Activated CD4-positive, alpha-beta T cell treated with anti-CD3 and anti-CD28 coated beads, Interleukin-2, amount 50 U/mL, for 1 hour (primary cell): Measurements from ENCODE around the gene FCHO2.

Experiments used
- DNase-seq: peaks from one replicate; pipeline ENCODE4 v3.0.0-alpha.2; 2020

The FCHO2 gene

DNA sequence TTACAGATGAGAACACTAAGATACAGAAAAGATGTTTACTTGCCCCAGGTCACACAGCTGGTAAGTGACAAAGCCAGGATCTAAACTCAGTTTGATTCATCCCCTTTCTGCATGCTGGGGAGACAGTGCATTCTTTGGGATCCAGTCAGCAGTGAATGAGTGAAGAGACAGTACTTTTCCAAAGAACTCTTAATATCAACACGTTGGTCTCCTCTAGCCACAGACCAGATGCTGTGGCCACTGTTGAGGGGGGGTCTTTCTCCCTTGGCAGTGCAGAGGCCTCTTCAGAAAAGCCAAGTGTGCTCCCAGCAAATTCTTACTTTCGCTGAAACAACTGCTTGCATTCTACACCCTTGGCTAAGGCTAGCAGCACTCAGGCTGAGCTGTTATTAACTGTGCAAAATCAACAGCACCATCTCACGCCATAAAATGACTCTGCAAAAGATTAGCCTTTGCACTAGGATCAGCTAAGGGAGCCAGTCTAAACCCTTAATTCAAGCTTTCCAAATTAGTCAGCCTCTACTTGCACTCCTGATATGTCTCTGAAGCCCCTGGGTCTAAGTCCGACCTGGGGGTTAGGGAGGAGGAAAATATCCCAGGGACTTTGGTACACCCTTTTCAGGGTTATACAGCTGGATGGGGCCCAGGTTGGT is 159.7 kb downstream of the FCHO2 start:
- no peak for DNase-seq

DNA sequence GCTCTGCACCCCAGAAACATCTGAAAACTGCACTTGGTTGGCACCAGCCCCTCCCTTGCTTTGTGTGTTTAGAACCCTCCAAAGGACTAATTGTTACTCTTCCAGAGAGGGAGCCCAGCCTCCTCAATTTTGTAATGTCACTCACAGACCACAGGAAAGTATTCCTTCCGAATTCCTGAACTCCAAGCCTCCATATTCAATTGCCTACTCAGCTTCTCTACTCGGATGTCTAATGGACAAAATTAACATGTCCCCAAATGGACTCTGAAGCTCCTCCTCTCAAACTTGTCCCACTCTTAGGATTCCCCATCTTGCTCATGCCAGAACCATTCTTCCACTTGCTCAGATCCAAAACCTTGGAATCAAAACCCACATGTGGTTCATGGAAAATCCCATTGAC is 160.7 kb downstream of the FCHO2 start:
- DNase-seq: no peak

DNA sequence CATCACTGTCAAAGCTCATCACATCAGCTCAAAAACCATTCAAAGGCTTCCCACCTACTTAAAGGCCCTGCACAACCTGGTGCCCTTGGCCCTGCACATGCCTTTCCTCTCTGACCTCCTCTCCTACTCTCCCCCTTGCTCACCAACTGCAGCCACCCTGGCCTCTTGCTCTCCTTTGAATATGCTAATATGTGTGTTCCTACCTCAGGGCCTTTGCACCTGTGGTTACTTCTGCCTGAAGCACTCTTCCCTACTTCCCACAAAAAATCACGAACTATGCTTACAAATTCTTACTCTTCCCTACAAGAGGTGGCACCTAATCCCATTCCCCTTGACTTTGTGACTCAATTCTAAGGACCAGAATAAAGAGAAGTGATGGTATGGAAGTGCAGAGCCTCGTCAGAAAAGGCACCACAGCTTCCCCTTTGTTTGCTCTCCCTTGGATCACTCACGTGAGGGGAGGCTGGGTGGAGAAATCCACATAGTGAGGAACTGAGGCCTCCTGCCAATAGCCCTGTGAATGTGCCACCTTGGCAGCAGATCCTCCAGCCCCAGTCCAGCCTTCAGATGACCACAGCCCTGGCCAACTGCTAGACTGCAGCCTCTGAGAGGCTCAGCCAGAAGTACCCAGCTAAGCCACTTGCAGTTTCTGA is 161.4 kb downstream of the FCHO2 start:
- no peak for DNase-seq

GRCh38 chr5:73118391-73118973 is 162.6 kb downstream of the FCHO2 start:
- DNase-seq: no peak

DNA sequence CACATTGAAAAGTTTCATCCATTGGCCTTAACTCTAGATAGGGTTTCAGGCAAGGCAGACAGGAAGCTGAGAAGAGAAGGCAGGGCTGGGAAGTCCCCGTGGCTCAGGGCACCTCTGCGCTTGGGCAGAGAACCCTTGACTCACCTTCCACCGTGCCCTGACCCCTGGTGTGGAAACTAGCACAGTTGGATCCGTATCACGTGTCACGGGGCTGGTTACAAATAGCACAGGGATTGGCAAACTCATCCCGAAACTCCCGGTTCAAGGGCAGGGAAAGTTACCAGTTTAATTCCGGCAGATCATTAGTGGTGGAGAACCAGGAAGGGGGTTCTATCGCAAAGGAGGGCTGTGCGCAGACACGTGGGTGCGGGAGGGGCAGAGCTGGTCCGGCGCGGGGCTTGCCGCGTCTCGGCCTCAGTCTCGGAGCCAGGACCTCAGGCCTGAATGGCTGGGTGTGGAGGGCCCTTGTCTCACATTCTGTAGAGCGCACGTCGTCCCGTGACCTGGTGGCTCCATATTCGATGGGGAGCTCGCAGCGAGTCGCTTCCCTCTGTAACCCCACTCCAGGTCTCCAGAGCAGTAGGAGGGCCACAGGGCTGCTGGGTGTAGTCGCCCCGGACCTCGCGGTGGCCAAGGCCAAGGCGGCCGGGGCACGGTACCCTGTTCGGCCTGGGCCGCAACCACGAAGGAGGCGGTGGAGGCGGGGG is 163.8 kb downstream of the FCHO2 start:
- DNase-seq: no peak

DNA sequence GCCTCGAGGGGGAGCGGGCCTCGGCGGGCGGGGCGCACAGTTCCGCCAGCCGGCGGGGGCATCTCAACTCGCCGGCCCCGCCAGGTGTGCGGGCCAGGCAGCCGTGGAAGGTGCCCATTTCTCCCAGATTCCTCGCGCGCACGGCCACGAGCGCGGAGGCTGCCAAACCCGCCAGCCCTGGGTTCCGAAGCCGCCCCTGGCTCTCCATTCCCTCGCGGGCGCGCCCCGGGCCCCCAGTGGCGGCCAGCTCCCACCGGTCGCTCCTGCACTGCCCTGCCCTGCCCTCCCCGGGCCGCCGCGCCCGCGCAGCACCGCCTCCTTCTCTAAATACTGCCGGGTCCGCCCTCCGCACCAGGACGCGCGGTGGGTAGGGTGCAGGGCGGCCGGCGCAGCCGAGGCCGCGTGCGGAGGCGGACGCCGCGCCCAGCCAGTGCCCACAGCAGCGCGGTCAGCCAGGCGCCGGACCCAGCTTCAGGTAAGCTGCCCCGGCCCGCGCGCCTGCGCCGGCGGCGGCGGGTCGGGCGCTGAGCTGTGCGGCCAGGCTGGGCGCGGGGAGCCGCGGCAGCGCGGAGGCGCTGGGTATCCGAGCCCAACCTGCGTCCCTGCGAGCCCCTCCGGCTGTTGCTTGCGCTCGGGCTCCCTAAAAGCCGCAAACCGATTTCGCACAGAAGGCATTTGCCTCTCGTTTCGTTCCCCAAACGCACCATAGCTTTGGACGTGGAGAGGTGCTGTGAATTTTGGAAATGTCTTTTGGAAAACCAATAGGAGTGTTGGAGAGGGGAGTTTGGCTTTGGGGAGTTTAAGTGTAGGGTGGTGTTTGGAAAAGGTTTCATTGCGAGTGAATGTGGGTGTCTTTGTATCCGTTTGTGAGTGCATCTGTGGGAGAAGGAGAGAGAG is 164.6 kb downstream of the FCHO2 start, which contains the start of gene TMEM171:
Gene TMEM171 (plus strand): TSS at position 354 of the 897 bp plus-strand sequence. CDS start 2,799 bp downstream, outside the sequence.
- no peak for DNase-seq

DNA sequence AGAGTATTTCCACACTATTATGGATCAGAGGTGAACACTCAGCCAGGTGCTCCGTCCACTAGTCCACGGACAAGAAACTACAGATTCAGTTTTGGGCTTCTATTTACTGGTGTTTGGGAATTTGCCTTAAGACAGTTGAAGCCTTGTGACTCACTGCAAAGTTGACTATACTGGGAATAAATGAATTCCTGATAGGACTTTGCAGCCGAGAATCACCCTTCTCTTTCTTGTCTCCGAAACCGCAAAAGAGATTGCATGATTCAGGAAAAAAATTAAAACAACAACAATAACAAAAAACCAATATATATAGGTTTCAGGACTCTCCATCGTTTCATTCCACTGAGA is 165.2 kb downstream of the FCHO2 start:
- no peak for DNase-seq

DNA sequence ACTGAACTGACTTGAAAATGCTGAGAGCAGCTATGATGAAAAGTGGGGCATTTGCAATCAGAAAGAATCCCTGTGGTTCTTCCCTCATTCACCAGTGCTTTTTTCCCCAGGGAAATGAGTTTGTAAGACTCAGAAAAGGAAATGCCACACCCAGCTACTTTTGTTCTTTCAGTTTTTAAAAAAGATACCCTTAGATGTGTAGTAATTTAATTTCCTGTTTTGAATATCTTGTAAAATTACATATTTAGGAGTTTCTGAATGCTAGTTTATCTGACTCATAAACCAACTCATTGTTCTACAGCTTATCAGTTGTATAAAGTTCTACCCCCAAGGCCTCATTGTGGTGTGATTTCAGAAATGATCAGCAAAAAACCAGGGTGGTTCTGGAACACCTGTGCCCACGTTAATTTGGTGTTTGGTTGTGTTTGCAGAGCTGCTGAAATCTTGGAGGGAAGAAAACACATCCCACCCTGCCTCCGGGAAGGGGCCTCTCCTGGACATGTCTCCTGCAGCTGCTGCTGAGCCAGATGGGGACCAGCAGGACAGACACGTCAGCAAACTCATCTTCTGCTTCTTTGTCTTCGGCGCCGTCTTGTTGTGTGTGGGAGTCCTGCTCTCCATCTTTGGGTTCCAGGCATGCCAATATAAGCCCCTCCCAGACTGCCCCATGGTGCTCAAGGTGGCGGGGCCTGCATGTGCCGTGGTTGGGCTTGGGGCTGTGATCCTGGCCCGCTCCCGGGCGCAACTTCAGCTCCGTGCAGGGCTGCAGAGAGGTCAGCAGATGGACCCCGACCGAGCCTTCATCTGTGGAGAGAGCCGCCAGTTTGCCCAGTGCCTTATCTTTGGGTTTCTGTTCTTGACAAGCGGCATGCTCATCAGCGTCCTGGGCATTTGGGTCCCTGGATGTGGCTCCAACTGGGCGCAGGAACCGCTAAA is 167.3 kb downstream of the FCHO2 start:
- no peak for DNase-seq

DNA sequence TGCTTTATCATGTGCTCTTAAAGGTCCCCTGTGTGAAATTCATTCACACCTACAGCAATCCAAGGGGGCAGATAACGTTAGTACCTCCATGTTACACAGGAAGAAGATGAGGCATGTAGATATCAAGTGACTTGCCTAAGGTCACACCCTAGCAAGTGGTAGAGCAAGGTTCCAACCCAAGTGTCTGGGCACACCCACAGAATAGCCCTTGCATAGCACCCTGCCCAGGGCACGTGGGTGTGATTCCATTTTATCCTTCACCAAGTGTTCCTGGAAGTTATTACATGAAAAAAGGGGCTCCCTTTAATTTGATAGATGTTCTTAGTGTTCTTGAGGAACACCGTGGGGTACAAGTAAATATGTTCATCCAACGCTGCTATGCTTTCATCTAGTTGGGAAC is 169.4 kb downstream of the FCHO2 start:
- DNase-seq: no peak

- no peak for DNase-seq
These were observed 170.5 kb downstream of the FCHO2 start for GRCh38 chr5:73126381-73126780.

DNA sequence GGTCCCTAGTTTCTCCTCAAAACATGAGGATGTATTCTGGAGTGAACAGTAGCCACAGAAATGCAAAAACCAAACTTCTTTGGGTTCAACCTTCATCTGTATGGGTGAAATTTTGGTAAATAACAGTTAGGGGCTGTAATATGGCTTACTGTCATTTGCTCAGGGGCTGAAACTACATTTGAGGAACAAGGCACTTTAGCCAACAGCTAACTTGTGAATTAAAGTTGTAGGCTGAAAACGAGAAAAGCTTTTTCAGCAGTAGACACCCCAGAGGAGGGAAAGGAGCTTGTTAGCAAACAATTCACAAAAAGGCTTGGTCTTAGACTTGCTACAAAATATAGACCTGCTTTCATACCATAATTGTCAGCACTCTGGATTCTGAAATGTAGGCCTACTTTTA is 171.1 kb downstream of the FCHO2 start:
- no peak for DNase-seq

GRCh38 chr5:73129143-73129542 is 173.3 kb downstream of the FCHO2 start:
- no peak for DNase-seq

- DNase-seq: no peak
These were observed 175.0 kb downstream of the FCHO2 start for GRCh38 chr5:73130811-73131210.

DNA sequence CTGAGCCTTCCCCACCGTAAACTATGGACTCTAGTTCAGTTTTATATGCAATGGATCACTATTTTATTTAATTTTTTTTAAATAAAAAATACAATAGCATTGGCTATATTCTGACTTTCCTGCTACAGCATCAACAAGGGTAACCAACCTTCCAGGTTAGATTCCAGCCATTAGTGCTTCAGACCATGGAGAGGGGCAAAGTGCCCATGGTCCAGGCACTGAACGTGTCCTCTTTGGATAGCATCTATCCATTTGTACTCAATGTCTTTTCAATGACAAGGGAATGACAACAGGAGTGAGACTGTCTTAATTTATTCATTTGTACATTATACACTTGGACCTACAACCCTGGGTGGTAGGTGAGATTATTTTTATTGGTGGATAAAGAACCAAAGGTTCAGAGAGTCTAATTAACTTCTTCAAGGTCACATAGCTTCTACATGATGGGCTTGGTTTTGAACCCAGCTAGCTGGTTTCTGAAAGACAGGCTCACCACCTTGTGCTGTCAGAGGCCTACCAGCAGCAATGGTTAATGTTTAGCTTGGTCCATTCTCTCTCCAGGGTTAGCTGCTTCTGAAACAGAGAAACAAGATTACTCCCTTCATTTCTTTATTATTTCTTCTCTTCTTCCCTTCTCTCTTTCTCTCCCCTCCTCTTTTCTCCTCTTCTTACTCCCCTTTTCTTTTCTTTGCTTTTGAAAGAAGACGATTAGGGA is 176.0 kb downstream of the FCHO2 start:
- no peak for DNase-seq

DNA sequence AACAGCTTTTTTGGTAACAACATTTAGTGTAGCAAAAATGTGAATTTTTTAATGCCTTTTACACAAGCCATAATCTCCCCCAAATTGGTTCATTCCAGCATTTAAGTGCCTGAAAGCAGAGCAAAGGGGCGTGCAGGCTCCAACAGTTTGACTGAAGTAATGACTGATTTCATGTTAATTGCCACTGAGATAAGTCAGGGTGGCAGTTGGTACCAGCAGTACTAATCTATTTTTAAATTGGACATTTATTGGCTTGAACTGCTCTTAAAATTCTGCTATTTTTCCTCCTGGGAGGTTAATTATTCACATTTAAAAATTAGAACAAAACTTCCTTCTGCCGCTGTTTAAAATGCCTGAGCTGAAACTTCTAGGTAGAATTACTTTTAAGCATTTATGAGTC is 176.9 kb downstream of the FCHO2 start:
- no peak for DNase-seq

DNA sequence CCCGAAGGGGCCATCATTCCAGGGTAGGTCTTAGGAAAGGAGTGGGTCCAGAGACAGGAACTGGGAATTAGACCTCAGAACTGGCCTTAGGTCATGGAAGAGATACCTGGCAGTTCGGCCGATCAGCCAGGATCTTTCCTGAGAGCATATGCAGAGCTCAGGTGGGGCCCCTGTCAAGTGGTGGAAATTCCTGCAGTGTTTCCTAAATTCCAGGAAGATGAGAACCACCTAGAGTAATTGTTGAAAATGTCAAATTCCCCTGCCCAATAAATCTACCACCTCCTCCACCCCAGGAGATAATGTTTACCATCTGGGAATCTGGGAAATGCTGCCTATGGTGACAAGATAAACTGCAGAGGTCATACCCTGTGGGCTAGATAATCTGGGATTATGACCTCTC is 179.2 kb downstream of the FCHO2 start:
- no peak for DNase-seq

DNA sequence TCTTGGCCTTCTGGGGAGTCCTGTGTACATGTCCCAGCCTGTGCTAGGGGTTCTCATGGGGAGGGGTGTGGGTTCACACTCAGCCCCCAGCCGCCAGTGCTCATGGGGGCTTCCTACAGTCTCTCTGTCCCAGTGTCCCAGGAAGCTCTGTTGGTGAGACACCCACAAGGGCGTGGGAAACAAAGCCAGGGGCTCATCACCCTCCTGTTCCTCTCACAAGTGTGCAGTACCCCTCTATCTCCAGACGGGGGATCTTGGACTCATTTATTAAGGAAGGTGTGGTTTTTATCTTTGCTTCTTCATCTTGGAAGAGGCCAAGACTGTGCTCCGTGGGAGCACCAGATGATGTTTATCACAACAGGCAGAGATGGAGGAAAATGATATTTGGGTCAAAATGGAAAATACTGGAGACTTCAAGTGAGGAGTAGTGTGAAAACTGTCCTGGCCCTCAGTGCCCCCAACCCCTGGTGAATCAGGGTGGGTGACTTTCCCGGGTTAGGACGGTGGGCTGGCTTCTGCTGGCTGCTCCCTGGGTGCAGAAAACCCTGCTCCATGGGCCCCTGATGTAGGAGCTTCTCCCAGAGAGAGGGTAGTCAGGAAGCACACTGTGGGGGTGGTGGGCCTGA is 179.7 kb downstream of the FCHO2 start:
- DNase-seq: no peak

- no peak for DNase-seq
These were observed 180.3 kb downstream of the FCHO2 start for GRCh38 chr5:73136055-73136562.

DNA sequence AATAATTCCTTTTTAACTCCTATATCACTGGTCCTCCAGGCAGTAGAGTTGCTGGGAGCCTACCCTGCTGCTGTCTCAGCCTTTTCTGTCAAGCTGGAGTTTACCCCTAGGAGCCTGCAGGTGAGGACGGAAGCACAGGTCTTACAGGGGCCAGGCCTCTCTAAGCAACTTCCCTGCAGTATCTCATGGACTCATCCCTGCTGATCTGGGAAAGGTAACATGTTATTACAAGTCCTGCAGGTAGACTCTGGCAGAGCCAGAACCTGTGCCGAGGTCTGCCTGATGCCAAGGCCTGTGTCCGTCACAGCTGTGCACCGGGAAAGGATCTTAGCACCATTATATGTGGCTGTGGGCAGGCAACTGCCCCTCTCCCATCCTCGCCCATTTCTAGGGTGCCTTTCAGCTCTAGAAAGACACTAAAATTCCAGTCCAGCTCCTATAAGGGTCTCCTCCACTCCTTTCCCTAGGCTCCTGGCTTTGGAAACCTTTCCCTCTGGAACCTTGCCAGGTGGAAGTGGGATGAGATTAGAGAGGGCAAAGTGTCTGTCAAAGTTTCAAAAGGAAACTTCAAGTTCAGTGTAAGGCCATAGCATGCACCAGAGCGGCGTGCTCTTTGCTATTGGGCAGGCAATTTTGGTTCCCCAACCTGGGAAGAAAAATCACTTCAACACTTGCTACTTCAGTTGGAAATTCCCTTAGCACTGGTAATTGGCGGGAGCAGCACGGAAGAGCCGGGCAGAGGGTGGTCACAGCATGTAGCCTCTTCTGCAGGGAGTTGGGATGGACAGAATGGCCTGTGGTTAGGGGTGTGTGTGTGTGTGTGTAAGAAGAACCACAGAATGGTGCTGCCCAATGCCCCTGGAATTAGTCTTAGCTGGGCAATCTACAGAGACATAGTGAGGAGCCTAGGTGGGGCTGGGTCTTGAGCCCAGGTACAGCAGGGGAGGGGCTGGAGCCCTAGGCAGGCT is 182.0 kb downstream of the FCHO2 start:
- no peak for DNase-seq
